Activated CD4-positive, alpha-beta T cell treated with anti-CD3 and anti-CD28 coated beads, Interleukin-2, Interleukin-6, amounts not matched to agents 100 ng/mL and 50 ng/mL, durations not matched to agents 16 hours and 8 hours (primary cell): ENCODE measurements around the gene UMPS.
"Not testable (repeated sequence)": the region's sequence is repeated elsewhere in the genome, so short reads cannot be mapped to it uniquely, and the experiment has no call there.

Experiments
- DNase-seq: peaks from one replicate; pipeline ENCODE4 v3.0.0-alpha.2; 2020

Gene UMPS

GRCh38 chr3:124730129-124730940, at the start of gene UMPS:
TSS of gene UMPS (plus strand) at chr3:124730452. CDS start at chr3:124730472, 20 bp downstream.
- DNase-seq = peak; percentile 95

- no peak for DNase-seq
These were observed 49.7 kb upstream of the UMPS start for GRCh38 chr3:124680521-124680920.

- no peak for DNase-seq
These were observed 48.0 kb upstream of the UMPS start for GRCh38 chr3:124682263-124682662.

GRCh38 chr3:124684459-124684858, 45.8 kb upstream of the UMPS start:
- no peak for DNase-seq

- DNase-seq = no peak
These were observed 45.2 kb upstream of the UMPS start for GRCh38 chr3:124685067-124685466.

- DNase-seq = no peak
These were observed 44.8 kb upstream of the UMPS start for GRCh38 chr3:124685481-124685880.

- DNase-seq = no peak
These were observed 44.1 kb upstream of the UMPS start for GRCh38 chr3:124686028-124686670.

- DNase-seq = peak; percentile 80
These were observed 41.4 kb upstream of the UMPS start for GRCh38 chr3:124688581-124689454.

- no peak for DNase-seq
These were observed 38.7 kb upstream of the UMPS start for GRCh38 chr3:124691599-124691998.

GRCh38 chr3:124694486-124694885, 35.8 kb upstream of the UMPS start:
- no peak for DNase-seq

GRCh38 chr3:124695369-124695768, 34.9 kb upstream of the UMPS start:
- no peak for DNase-seq

GRCh38 chr3:124696006-124696405, 34.2 kb upstream of the UMPS start:
- no peak for DNase-seq

GRCh38 chr3:124697302-124697701, 33.0 kb upstream of the UMPS start:
- no peak for DNase-seq

- DNase-seq = no peak
These were observed 32.1 kb upstream of the UMPS start for GRCh38 chr3:124698030-124698770.

- no peak for DNase-seq
These were observed 31.2 kb upstream of the UMPS start for GRCh38 chr3:124699051-124699450.

- DNase-seq = no peak
These were observed 30.4 kb upstream of the UMPS start for GRCh38 chr3:124699686-124700396.

- no peak for DNase-seq
These were observed 29.2 kb upstream of the UMPS start for GRCh38 chr3:124700880-124701684.

- DNase-seq = no peak
These were observed 28.6 kb upstream of the UMPS start for GRCh38 chr3:124701687-124702086.

- no peak for DNase-seq
These were observed 27.3 kb upstream of the UMPS start for GRCh38 chr3:124702950-124703349.

GRCh38 chr3:124705552-124705951, 24.7 kb upstream of the UMPS start:
- no peak for DNase-seq

- not testable (repeated sequence) for DNase-seq
These were observed 23.0 kb upstream of the UMPS start for GRCh38 chr3:124707223-124707622.
